GM12874 (cell line): ENCODE results near the gene PPP1R10.
A peak's percentile ranks its signal among the peaks of the same experiment; 100 is the strongest.

Experiments used
- TF ChIP-seq, protein P1 (sequence below): IDR thresholded peaks from 2 replicates; pipeline ENCODE4 v1.5.1; 2011; ENCODE audit warnings: low read depth, mild to moderate bottlenecking, control low read depth, low read length, moderate library complexity; ENCODE audit not compliant: insufficient read depth

The PPP1R10 gene

GRCh38 chr6:30600451-30600961 is 16.5 kb downstream of the PPP1R10 start:
- TF ChIP-seq, protein P1, sequence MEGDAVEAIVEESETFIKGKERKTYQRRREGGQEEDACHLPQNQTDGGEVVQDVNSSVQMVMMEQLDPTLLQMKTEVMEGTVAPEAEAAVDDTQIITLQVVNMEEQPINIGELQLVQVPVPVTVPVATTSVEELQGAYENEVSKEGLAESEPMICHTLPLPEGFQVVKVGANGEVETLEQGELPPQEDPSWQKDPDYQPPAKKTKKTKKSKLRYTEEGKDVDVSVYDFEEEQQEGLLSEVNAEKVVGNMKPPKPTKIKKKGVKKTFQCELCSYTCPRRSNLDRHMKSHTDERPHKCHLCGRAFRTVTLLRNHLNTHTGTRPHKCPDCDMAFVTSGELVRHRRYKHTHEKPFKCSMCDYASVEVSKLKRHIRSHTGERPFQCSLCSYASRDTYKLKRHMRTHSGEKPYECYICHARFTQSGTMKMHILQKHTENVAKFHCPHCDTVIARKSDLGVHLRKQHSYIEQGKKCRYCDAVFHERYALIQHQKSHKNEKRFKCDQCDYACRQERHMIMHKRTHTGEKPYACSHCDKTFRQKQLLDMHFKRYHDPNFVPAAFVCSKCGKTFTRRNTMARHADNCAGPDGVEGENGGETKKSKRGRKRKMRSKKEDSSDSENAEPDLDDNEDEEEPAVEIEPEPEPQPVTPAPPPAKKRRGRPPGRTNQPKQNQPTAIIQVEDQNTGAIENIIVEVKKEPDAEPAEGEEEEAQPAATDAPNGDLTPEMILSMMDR = no peak

- TF ChIP-seq, protein P1 = no peak
Observed at GRCh38 chr6:30599625-30600324, 17.3 kb downstream of the PPP1R10 start.

DNA sequence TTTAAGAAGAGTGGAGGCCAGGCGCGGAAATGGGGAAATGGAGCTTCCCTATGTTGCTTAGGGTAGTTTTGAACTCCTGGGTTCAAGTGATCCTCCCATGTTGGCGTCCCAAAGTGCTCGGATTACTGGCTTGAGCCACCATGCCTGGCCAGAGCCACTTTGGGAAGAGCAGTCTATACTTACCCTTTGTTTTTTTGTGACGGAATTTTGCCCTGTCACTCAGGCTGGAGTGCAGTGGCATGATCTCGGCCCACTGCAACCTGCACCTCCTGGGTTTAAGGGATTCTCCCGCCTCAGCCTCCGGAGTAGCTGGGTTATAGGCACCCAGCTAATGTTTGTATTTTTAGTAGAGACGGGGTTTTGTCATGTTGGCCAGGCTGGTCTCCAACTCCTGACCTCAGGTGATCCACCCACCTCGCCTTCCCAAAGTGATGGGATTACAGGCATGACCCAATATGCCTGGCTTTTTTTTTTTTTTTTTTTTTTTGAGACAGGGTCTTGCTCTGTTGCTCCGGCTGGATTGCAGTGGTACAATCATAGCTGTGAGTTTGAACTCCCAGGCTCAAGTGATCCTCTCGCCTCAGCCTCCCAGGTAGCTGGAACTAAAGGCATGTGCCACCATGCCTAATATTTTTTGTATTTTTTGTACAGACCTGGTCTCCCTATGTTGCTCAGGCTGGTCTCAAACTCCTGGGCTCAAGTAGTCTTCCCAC is 18.0 kb downstream of the PPP1R10 start:
- TF ChIP-seq, protein P1 = no peak

DNA sequence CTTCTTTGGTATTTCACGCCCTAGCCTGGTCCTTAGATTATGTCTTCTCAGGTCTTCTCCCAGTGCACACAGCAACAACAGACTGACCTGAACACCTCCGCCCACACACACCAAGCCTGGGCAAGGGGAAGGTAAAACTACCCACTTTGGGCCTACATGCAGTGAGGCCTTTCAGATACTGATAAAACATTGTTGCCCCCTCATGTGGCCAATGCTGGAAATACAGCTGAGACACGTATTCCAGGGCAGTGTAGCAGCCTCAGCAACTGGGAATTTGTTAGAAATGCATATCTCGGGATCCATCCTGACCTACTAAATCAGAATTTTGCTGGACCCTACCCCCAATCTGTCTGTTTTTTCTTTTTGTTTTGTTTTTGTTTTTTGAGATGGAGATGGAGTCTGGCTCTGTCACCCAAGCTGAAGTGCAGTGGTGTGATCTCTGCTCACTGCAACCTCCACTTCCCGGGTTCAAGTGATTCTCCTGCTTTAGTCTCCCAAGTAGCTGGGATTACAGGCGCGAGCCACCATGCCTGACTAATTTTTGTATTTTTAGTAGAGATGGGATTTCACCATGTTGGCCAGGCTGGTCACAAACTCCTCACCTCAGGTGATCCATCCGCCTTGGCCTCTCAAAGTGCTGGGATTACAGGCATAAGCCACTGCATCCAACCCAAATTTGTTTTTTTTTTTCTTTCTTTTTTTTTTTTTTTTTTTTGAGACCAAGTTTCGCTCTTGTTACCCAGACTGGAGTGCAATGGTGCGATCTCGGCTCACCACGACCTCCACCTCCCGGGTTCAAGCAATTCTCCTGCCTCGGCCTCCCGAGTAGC is 19.5 kb downstream of the PPP1R10 start:
- TF ChIP-seq, protein P1 = peak; percentile 78

- TF ChIP-seq, protein P1 = no peak
Observed at GRCh38 chr6:30592287-30592686, 24.8 kb downstream of the PPP1R10 start.

GRCh38 chr6:30591008-30591407 is 26.0 kb downstream of the PPP1R10 start:
- TF ChIP-seq, protein P1 = no peak

GRCh38 chr6:30590509-30590908 is 26.5 kb downstream of the PPP1R10 start:
- TF ChIP-seq, protein P1 = no peak
